ENCODE measurements around the gene EMC8.

DNA sequence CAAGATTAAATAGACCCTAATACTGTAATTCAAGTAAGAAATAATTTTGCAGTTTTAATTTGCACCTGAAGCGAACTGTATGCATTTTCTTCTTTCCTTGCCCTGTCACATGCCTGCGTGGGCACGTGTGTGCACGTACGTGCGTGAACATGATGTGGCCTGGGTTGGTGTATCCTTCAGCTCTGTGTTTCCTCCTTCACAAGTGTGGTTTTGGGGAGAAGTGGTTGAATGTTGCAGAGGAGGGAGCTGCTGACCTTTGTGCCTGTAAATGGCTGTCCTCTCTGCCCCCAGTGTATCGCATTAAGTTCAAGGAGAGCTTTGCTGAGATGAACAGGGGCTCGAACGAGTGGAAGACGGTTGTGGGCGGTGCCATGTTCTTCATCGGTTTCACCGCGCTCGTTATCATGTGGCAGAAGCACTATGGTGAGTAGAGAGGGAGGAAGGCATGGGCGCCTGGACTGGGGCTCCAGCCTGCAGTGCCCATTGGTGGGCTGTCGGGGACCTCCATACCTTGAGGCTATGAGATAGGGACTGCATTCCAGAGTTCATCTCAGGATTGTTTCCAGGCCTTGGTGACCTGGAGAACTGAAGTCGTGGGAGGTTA lies 6.2 kb upstream of the EMC8 start:
- TF ChIP-seq, protein P1, sequence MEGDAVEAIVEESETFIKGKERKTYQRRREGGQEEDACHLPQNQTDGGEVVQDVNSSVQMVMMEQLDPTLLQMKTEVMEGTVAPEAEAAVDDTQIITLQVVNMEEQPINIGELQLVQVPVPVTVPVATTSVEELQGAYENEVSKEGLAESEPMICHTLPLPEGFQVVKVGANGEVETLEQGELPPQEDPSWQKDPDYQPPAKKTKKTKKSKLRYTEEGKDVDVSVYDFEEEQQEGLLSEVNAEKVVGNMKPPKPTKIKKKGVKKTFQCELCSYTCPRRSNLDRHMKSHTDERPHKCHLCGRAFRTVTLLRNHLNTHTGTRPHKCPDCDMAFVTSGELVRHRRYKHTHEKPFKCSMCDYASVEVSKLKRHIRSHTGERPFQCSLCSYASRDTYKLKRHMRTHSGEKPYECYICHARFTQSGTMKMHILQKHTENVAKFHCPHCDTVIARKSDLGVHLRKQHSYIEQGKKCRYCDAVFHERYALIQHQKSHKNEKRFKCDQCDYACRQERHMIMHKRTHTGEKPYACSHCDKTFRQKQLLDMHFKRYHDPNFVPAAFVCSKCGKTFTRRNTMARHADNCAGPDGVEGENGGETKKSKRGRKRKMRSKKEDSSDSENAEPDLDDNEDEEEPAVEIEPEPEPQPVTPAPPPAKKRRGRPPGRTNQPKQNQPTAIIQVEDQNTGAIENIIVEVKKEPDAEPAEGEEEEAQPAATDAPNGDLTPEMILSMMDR (IDR thresholded peaks at IDR 0.05): no peak
- no peak for TF ChIP-seq ZFX (IDR thresholded peaks at IDR 0.05; ENCODE audit: borderline replicate concordance)
